HepG2 (cell line): ENCODE results near the gene RAB2B. TPM values are rescaled to one million over a fixed set of nuclear protein-coding genes. Genes with fewer than 3 reads are reported as not detected.

Experiments
- ATAC-seq: fragments of 200-7000 bp; cut with Tn5 transposase; 3 replicates; pipeline ENCODE4 v1.9.1; 2020; ENCODE audit warnings: mild to moderate bottlenecking, moderate library complexity
- BruUV-seq: library from RNA; stranded (reverse); fragments of 400-500 nt; replicated peaks from 2 replicates; lab custom pipeline; 2021; lab: Mats Ljungman, UMichigan
- CTCF ChIA-PET: fragments of 300-600 bp; formaldehyde crosslinking; extraction: SDS; loops from one replicate; lab custom pipeline; 2021; ENCODE audit warnings: low total read pairs, inconsistent platforms, low intra/inter-chr PET ratio; lab: Yijun Ruan, JAX
- POLR2A ChIA-PET: fragments of 350-600 bp; sonication (Branson Sonifier 250); formaldehyde crosslinking; loops from one replicate; lab custom pipeline; 2020; ENCODE audit warnings: antibody characterized with exemption, inconsistent platforms; lab: Yijun Ruan, JAX
- DNase-seq: peaks from one replicate; pipeline ENCODE4 v3.0.0-alpha.2; 2015; ENCODE audit warnings: low spot score
- FAIRE-seq: peaks from 3 replicates; lab custom pipeline; 2011; peaks lifted over from hg19 to GRCh38; lab: Jason Lieb, UNC
- H2AFZ ChIP-seq: one replicate; pipeline ENCODE4 v1.6.1; 2011; ENCODE audit warnings: low read length, inconsistent platforms
- H3K27ac ChIP-seq: fragments of 300-600 bp; 3 replicates; pipeline ENCODE4 v1.8.0; 2011; ENCODE audit warnings: mixed run types, mild to moderate bottlenecking, mixed read lengths, low read length, inconsistent platforms; ENCODE audit not compliant: insufficient read depth; ENCODE audit errors: extremely low read length
- H3K27me3 ChIP-seq, 2 experiments: fragments of 200-600 bp in 1 of 2; 2 replicates in 1 of 2; 3 replicates in 1 of 2; pipeline versions ENCODE4 v1.6.0 to v1.8.0; 2011; ENCODE audit warnings: low read length in 2 of 2, mild to moderate bottlenecking in 2 of 2, moderate library complexity in 2 of 2, inconsistent platforms in 1 of 2; ENCODE audit not compliant: insufficient read depth in 2 of 2, control insufficient read depth in 1 of 2
- H3K36me3 ChIP-seq, 2 experiments: fragments of 200-600 bp in 1 of 2; replicated peaks in 1 of 2; 2 replicates in 1 of 2; 3 replicates in 1 of 2; pipeline versions ENCODE4 v1.5.1 to v1.8.0; 2011; ENCODE audit warnings: low read length in 2 of 2, inconsistent platforms in 1 of 2; ENCODE audit not compliant: insufficient read depth in 2 of 2, control insufficient read depth in 1 of 2
- H3K4me1 ChIP-seq: 2 replicates; pipeline ENCODE4 v1.5.1; 2012; ENCODE audit warnings: low read length, inconsistent platforms; ENCODE audit not compliant: insufficient read depth
- H3K4me2 ChIP-seq: 2 replicates; pipeline ENCODE4 v1.6.0; 2011; ENCODE audit warnings: low read depth, low read length, inconsistent platforms
- H3K4me3 ChIP-seq, 3 experiments: fragments of 200-600 bp in 1 of 3; sonication (generic), shearing (Covaris generic) in 1 of 3; replicated peaks in 1 of 3; 2 replicates each; pipeline ENCODE4 v1.5.1; 2011 to 2016; ENCODE audit warnings: low read length in 3 of 3, inconsistent platforms in 2 of 3, low read depth in 2 of 3, mild to moderate bottlenecking in 2 of 3, control low read depth in 1 of 3, mixed read lengths in 1 of 3; ENCODE audit not compliant: insufficient read depth in 1 of 3
- H3K79me2 ChIP-seq: one replicate; pipeline ENCODE4 v1.6.1; 2011; ENCODE audit warnings: low read length, inconsistent platforms; ENCODE audit not compliant: insufficient read depth
- H3K9ac ChIP-seq: 2 replicates; pipeline ENCODE4 v1.6.0; 2011; ENCODE audit warnings: mild to moderate bottlenecking, low read depth, low read length, inconsistent platforms; ENCODE audit not compliant: insufficient read depth
- H3K9me3 ChIP-seq: 2 replicates; pipeline ENCODE4 v1.5.1; 2012; ENCODE audit warnings: mild to moderate bottlenecking, low read length
- H4K20me1 ChIP-seq: 2 replicates; pipeline ENCODE4 v1.6.0; 2011; ENCODE audit warnings: inconsistent platforms, mild to moderate bottlenecking, low read length, moderate library complexity; ENCODE audit not compliant: insufficient read depth
- ARHGAP35 ChIP-seq: sonication (generic); formaldehyde crosslinking; IDR thresholded peaks from 2 replicates; pipeline ENCODE4 v1.9.0; 2022; ENCODE audit warnings: mild to moderate bottlenecking, inconsistent platforms, moderate library complexity, missing genetic modification reagents, borderline replicate concordance
- CAMTA2 ChIP-seq: sonication (generic); formaldehyde crosslinking; IDR thresholded peaks from 2 replicates; pipeline ENCODE4 v1.4.0; 2020; ENCODE audit warnings: mild to moderate bottlenecking, missing genetic modification reagents, borderline replicate concordance
- FOXO1 ChIP-seq: sonication (generic); formaldehyde crosslinking; IDR thresholded peaks from 2 replicates; pipeline ENCODE4 v1.4.0; 2020; ENCODE audit warnings: missing genetic modification reagents
- NBN ChIP-seq: fragments of 450-650 bp; conservative IDR thresholded peaks from 2 replicates; pipeline ENCODE4 v1.6.1; 2017
- PAWR ChIP-seq: sonication (generic); formaldehyde crosslinking; IDR thresholded peaks from 2 replicates; pipeline ENCODE4 v1.4.0; 2020; ENCODE audit warnings: missing genetic modification reagents, mild to moderate bottlenecking, borderline replicate concordance
- SIX1 ChIP-seq: sonication (generic); formaldehyde crosslinking; IDR thresholded peaks from 2 replicates; pipeline ENCODE4 v1.4.0; 2020; ENCODE audit warnings: missing genetic modification reagents, borderline replicate concordance
- SP140L ChIP-seq: sonication (generic); formaldehyde crosslinking; IDR thresholded peaks from 2 replicates; pipeline ENCODE4 v1.4.0; 2020; ENCODE audit warnings: missing genetic modification reagents, borderline replicate concordance
- WGBS: methylation state at CpG from one replicate; pipeline ENCODE4 v1.1.6; 2017; ENCODE audit warnings: low lambda C conversion rate; 5-methylcytosine and 5-hydroxymethylcytosine counted together
- in situ Hi-C: cut with HindIII; loops from 2 replicates; pipeline ENCODE4 v1.10.0; 2017; ENCODE audit warnings: low pct_unique_long_range_greater_than_20kb; ENCODE audit not compliant: extremely low pct_ligation_motif_present
- intact Hi-C: fragments of 100-400 bp; cut with micrococcal nuclease; formaldehyde crosslinking; loops from one replicate; pipeline ENCODE4 v1.10.0; 2022; ENCODE audit not compliant: unreplicated experiment
- polyA plus RNA-seq, 8 experiments: library from polyadenylated mRNA; depleted of rRNA in 3 of 8; stranded (reverse) in 7 of 8; unstranded in 1 of 8; fragments of >200 nt; fragmentation: Illumina TruSeq in 4 of 8; extraction: Trizol in 4 of 8; gene quantifications; 2 replicates each; pipeline versions ENCODE4 v1.2.1 to v1.2.3, GENCODE V29; 2011 to 2016; ENCODE audit warnings: low read depth in 4 of 8, missing spikeins in 1 of 8, mixed read lengths in 1 of 8; ENCODE audit not compliant: insufficient read depth in 1 of 8
- total RNA-seq, 5 experiments: library from RNA; depleted of rRNA; stranded (reverse); fragments of >200 nt; fragmentation: Illumina TruSeq; extraction: Trizol; gene quantifications; 2 replicates each; pipeline ENCODE4 v1.2.3, GENCODE V29; 2016; ENCODE audit warnings: low read depth in 1 of 5
- TF ChIP-seq, protein P1 (sequence below): sonication (generic); formaldehyde crosslinking; conservative IDR thresholded peaks from 2 replicates; pipeline ENCODE4 v1.4.0; 2020; ENCODE audit warnings: mild to moderate bottlenecking, missing genetic modification reagents, moderate library complexity
- TF ChIP-seq, protein P2 (sequence below): sonication (generic); formaldehyde crosslinking; IDR thresholded peaks from 2 replicates; pipeline ENCODE4 v1.4.0; 2020; ENCODE audit warnings: missing genetic modification reagents, borderline replicate concordance
- TF ChIP-seq, protein P3 (sequence below): sonication (generic); formaldehyde crosslinking; IDR thresholded peaks from 2 replicates; pipeline ENCODE4 v1.4.0; 2020; ENCODE audit warnings: missing genetic modification reagents, borderline replicate concordance

Gene RAB2B
- total and polyA plus RNA-seq, 2 of the 13 experiments (the other 11 are each of a cell fraction or from before 2014, with no cell fraction given), result 36.0 to 60.6 TPM

DNA sequence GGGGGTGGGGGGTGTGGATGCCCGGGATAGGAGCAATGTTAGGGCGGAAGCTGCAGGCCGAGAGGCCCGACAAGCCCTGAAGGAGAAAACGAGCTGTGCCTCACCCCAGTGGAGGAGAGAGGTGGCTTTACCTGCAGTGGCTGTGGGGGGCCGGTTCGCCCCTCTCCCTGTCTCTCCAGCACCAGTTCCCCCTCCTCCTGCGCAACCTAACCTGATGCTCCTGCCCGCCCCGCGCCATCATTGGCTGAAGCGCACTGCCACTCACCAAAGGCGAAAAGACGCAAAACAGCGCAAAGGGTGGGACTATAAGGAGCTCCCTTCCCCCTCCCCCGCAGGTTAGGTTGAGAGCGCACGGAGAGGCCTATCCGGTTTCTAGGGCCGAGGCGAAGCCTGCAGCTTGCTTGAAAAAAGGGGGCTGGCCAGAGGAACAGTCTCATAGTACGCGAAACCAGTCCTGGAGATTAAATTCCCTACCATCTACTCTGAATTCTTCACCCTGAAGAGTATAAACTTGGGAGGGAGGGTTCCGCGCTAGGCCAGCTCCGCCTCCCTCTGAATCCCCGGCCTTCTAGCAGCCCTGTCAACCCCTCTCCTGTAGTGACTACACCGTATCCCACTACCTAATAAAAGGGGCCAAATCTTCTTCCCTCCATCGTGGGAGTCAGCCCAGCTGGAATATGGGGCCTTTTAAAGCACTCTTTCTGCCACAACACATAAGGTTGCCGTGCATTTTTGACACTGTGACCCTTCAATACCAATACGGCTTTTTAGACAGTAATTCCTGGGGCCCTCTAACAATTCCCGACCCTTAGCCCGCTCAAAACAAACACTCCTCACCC lies 39.5 kb downstream of the RAB2B start:
- H3K27ac ChIP-seq, result peak overlapping the region; percentile 92
- POLR2A ChIA-PET, result interaction anchor here (0.6 to 4.6 kb wide), 23 partner anchors 8 to 1094 kb away, joined by 3 to 211 read pairs (median 4); partner anchors contain the start of genes CHD8, METTL3, PARP2 and RAB2B
- peak overlapping the region; percentile 95 for H3K9ac ChIP-seq
- FAIRE-seq (peak; percentile 56), ATAC-seq (peak; percentile 97), DNase-seq (peak; percentile 100)
- H4K20me1 ChIP-seq, result no peaks in the 10 kb centered on the region
- peaks cover 0 to 4% of the 10 kb centered on the region in 2 experiments; a peak in 1 of 5 replicates for H3K27me3 ChIP-seq
- H3K79me2 ChIP-seq, result peaks cover 80% of the 10 kb centered on the region
- WGBS, result under 1% methylated on average over 33 of the region's 33 CpGs
- peaks cover 0 to 9% of the 10 kb centered on the region in 2 experiments; a peak in 3 of 5 replicates for H3K36me3 ChIP-seq
- CTCF ChIA-PET, result interaction anchor here (0.9 kb wide), 1 partner anchor 19 kb away, joined by 3 read pairs; the partner anchor contains the start of gene CHD8
- TSS peak; percentile 97 for BruUV-seq
- in situ Hi-C loops, result no loop called here
- H3K4me1 ChIP-seq, result peaks cover 46% of the 10 kb centered on the region
- intact Hi-C loops, result loop anchor here (1.0 to 2.0 kb wide), 4 partner anchors 19 to 120 kb away; partner anchors contain the start of genes CHD8, SUPT16H and TOX4
- no peaks in the 10 kb centered on the region for H3K9me3 ChIP-seq
- H3K4me3 ChIP-seq, result peak overlapping the region; percentile 85 to 96 (median 87)
- H2AFZ ChIP-seq, result peak overlapping the region; percentile 82
- peak overlapping the region; percentile 90 for H3K4me2 ChIP-seq
- TF ChIP-seq, protein P1, sequence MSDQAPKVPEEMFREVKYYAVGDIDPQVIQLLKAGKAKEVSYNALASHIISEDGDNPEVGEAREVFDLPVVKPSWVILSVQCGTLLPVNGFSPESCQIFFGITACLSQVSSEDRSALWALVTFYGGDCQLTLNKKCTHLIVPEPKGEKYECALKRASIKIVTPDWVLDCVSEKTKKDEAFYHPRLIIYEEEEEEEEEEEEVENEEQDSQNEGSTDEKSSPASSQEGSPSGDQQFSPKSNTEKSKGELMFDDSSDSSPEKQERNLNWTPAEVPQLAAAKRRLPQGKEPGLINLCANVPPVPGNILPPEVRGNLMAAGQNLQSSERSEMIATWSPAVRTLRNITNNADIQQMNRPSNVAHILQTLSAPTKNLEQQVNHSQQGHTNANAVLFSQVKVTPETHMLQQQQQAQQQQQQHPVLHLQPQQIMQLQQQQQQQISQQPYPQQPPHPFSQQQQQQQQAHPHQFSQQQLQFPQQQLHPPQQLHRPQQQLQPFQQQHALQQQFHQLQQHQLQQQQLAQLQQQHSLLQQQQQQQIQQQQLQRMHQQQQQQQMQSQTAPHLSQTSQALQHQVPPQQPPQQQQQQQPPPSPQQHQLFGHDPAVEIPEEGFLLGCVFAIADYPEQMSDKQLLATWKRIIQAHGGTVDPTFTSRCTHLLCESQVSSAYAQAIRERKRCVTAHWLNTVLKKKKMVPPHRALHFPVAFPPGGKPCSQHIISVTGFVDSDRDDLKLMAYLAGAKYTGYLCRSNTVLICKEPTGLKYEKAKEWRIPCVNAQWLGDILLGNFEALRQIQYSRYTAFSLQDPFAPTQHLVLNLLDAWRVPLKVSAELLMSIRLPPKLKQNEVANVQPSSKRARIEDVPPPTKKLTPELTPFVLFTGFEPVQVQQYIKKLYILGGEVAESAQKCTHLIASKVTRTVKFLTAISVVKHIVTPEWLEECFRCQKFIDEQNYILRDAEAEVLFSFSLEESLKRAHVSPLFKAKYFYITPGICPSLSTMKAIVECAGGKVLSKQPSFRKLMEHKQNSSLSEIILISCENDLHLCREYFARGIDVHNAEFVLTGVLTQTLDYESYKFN, result peak; percentile 39
- TF ChIP-seq NBN (no peak), CAMTA2 (CRISPR knock-in tag) (peak; percentile 78; the same call in 1 of the 2 replicates), SIX1 (CRISPR knock-in tag) (peak; percentile 92), FOXO1 (CRISPR knock-in tag) (peak; percentile 73), PAWR (no peak), ARHGAP35 (peak; percentile 93), SP140L (CRISPR knock-in tag) (peak; percentile 23; the same call in 1 of the 2 replicates)
- TF ChIP-seq, protein P2, sequence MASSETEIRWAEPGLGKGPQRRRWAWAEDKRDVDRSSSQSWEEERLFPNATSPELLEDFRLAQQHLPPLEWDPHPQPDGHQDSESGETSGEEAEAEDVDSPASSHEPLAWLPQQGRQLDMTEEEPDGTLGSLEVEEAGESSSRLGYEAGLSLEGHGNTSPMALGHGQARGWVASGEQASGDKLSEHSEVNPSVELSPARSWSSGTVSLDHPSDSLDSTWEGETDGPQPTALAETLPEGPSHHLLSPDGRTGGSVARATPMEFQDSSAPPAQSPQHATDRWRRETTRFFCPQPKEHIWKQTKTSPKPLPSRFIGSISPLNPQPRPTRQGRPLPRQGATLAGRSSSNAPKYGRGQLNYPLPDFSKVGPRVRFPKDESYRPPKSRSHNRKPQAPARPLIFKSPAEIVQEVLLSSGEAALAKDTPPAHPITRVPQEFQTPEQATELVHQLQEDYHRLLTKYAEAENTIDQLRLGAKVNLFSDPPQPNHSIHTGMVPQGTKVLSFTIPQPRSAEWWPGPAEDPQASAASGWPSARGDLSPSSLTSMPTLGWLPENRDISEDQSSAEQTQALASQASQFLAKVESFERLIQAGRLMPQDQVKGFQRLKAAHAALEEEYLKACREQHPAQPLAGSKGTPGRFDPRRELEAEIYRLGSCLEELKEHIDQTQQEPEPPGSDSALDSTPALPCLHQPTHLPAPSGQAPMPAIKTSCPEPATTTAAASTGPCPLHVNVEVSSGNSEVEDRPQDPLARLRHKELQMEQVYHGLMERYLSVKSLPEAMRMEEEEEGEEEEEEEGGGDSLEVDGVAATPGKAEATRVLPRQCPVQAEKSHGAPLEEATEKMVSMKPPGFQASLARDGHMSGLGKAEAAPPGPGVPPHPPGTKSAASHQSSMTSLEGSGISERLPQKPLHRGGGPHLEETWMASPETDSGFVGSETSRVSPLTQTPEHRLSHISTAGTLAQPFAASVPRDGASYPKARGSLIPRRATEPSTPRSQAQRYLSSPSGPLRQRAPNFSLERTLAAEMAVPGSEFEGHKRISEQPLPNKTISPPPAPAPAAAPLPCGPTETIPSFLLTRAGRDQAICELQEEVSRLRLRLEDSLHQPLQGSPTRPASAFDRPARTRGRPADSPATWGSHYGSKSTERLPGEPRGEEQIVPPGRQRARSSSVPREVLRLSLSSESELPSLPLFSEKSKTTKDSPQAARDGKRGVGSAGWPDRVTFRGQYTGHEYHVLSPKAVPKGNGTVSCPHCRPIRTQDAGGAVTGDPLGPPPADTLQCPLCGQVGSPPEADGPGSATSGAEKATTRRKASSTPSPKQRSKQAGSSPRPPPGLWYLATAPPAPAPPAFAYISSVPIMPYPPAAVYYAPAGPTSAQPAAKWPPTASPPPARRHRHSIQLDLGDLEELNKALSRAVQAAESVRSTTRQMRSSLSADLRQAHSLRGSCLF (CRISPR knock-in tag), result no peak; the same call in 1 of the 2 replicates
- TF ChIP-seq, protein P3, sequence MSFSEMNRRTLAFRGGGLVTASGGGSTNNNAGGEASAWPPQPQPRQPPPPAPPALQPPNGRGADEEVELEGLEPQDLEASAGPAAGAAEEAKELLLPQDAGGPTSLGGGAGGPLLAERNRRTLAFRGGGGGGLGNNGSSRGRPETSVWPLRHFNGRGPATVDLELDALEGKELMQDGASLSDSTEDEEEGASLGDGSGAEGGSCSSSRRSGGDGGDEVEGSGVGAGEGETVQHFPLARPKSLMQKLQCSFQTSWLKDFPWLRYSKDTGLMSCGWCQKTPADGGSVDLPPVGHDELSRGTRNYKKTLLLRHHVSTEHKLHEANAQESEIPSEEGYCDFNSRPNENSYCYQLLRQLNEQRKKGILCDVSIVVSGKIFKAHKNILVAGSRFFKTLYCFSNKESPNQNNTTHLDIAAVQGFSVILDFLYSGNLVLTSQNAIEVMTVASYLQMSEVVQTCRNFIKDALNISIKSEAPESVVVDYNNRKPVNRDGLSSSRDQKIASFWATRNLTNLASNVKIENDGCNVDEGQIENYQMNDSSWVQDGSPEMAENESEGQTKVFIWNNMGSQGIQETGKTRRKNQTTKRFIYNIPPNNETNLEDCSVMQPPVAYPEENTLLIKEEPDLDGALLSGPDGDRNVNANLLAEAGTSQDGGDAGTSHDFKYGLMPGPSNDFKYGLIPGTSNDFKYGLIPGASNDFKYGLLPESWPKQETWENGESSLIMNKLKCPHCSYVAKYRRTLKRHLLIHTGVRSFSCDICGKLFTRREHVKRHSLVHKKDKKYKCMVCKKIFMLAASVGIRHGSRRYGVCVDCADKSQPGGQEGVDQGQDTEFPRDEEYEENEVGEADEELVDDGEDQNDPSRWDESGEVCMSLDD, result no peak
